ENCODE measurements around the gene TMEM245.
"Not testable (repeated sequence)": the region's sequence is repeated elsewhere in the genome, so short reads cannot be mapped to it uniquely, and the experiment has no call there.

TMEM245 gene

DNA sequence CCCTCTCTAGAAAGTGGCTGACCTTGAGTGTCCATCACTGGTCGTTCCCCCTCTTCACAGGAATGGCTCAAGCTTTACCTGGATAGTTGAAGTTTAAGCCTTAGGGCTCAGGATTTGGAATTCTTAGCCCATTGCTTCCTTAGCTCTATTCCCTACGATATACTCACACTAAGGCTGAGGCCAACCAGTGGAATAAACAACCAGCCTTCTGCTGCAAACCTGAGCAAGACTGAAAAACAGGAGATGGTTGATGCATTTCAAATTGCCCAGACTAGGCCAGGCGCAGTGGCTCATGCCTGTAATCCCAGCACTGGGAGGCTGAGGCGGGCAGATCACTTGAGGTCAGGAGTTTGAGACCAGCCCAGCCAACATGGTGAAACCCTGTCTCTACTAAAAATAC lies 6.9 kb upstream of the TMEM245 start:
- not testable (repeated sequence) for H3K23ac ChIP-seq (ENCODE audit: low read length in 2 of 2); H3K14ac ChIP-seq (ENCODE audit: low read length in 2 of 2); H3K18ac ChIP-seq (ENCODE audit: low read depth in 1 of 2, low read length in 2 of 2); H3K4ac ChIP-seq (ENCODE audit: low read depth in 1 of 2, low read length in 2 of 2); H2BK15ac ChIP-seq (ENCODE audit: low read depth, poor library complexity, severe bottlenecking); H2BK120ac ChIP-seq (ENCODE audit: low read depth, low read length); H3K4me2 ChIP-seq (ENCODE audit: low read length, poor library complexity, severe bottlenecking); H2BK12ac ChIP-seq (ENCODE audit: low read length in 2 of 2); DNase-seq; H3K9ac ChIP-seq (ENCODE audit: low read length); H2AFZ ChIP-seq (ENCODE audit: low read depth, low read length); H4K91ac ChIP-seq (ENCODE audit: low read length); H2AK5ac ChIP-seq (ENCODE audit: low read length, severe bottlenecking); H3K36me3 ChIP-seq (ENCODE audit: control insufficient read depth in 1 of 2, insufficient read depth in 2 of 2, low read depth in 1 of 2, low read length in 2 of 2); H3K27ac ChIP-seq (ENCODE audit: low read length, poor library complexity, severe bottlenecking); H4K8ac ChIP-seq (ENCODE audit: low read length); H3K4me3 ChIP-seq (ENCODE audit: insufficient read depth in 1 of 2, low read depth in 1 of 2, low read length in 2 of 2); H3K9me3 ChIP-seq (ENCODE audit: control insufficient read depth, low read length); H3K27me3 ChIP-seq (ENCODE audit: control insufficient read depth in 1 of 2, insufficient read depth in 1 of 2, low read length in 2 of 2); H2BK5ac ChIP-seq (ENCODE audit: low read depth, low read length, poor library complexity, severe bottlenecking); H3K4me1 ChIP-seq (ENCODE audit: control insufficient read depth, insufficient read depth, low read depth, low read length); H3K79me1 ChIP-seq (replicated peaks; ENCODE audit: low read length, poor library complexity, severe bottlenecking)
- 87% methylated on average over 4 of the region's 4 CpGs for WGBS

DNA sequence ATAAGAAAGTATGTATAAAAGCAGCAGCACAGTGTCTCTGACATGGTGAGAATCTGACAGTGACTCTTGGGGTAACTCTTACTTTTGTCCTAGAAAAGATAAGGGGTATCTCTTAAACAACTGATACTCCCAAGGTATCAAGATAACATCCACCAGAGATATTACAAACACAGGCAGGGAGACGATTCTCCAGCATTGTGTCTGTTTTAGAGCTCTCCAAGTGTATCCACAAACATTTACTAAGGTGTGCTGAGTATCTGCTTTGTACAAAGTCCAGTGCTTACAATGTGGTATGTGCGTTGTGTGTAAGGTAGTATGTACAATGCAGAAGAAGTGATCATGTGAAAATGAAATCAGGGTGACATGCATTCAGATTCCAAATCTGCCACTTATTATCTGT lies 4.4 kb upstream of the TMEM245 start:
- 100% methylated on average over 1 of the region's 2 CpGs for WGBS

DNA sequence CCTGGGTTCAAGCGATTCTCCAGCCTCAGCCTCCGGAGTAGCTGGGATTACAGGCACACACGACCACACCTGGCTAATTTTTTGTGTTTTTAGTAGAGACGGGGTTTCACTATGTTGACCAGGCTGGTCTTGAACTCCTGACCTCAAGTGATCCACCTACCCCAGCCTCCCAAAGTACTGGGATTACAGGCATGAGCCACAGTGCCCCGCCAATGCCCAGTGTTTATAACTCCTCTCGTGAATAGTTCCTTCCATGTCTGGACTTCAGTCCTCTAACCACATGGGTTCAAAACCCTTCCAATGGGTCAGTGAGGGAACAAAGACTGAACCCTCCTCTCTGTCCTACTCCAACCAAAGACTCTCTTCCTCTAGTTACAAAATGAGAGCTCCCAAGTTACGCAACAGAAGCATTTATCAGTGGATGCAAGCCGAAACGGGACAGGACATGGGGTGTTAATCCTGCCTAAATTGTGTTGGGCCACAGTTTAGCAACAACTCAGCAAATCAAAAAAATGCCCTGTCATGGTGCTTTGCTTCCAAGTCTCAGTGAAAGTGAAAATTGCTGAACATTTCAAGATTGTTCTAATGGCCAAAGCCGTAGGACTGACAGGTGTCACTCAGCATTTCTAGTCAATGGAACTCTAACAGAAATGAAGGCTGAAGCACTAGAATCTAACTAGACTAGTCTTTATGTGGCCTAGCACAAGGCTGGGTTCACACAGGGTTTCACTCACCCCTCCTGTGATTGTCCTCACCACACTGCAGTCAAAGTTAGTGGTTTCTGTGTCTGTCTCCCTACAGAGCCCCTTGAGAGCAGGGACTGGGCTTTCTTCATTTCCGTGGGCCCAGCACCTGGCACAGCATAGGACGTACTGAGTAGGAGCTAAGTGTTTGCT lies 3.2 kb upstream of the TMEM245 start:
- H3K4me2 ChIP-seq (ENCODE audit: low read length, poor library complexity, severe bottlenecking): no peak overlapping the region
- H3K27ac ChIP-seq (ENCODE audit: low read length, poor library complexity, severe bottlenecking): no peak overlapping the region
- no peak overlapping the region for H4K8ac ChIP-seq (ENCODE audit: low read length)
- DNase-seq: no peak
- no peaks in the 10 kb centered on the region for H3K36me3 ChIP-seq (ENCODE audit: control insufficient read depth in 1 of 2, insufficient read depth in 2 of 2, low read depth in 1 of 2, low read length in 2 of 2)
- no peaks in the 10 kb centered on the region for H3K79me1 ChIP-seq (replicated peaks; ENCODE audit: low read length, poor library complexity, severe bottlenecking)
- no peak overlapping the region for H2BK120ac ChIP-seq (ENCODE audit: low read depth, low read length)
- no peak overlapping the region for H3K4ac ChIP-seq (ENCODE audit: low read depth in 1 of 2, low read length in 2 of 2)
- no peak overlapping the region for H3K14ac ChIP-seq (ENCODE audit: low read length in 2 of 2)
- H2BK5ac ChIP-seq (ENCODE audit: low read depth, low read length, poor library complexity, severe bottlenecking): no peak overlapping the region
- no peak overlapping the region for H4K91ac ChIP-seq (ENCODE audit: low read length)
- H3K23ac ChIP-seq (ENCODE audit: low read length in 2 of 2): no peak overlapping the region
- WGBS: 87% methylated on average over 12 of the region's 12 CpGs
- no peak overlapping the region for H2AFZ ChIP-seq (ENCODE audit: low read depth, low read length)
- H2BK15ac ChIP-seq (ENCODE audit: low read depth, poor library complexity, severe bottlenecking): no peak overlapping the region
- H2BK12ac ChIP-seq (ENCODE audit: low read length in 2 of 2): no peak overlapping the region
- H3K18ac ChIP-seq (ENCODE audit: low read depth in 1 of 2, low read length in 2 of 2): no peak overlapping the region
- no peaks in the 10 kb centered on the region for H3K27me3 ChIP-seq (ENCODE audit: control insufficient read depth in 1 of 2, insufficient read depth in 1 of 2, low read length in 2 of 2)
- H3K9ac ChIP-seq (ENCODE audit: low read length): no peak overlapping the region
- no peaks in the 10 kb centered on the region for H3K9me3 ChIP-seq (ENCODE audit: control insufficient read depth, low read length)
- H2AK5ac ChIP-seq (ENCODE audit: low read length, severe bottlenecking): no peak overlapping the region
- peaks cover 2% of the 10 kb centered on the region for H3K4me1 ChIP-seq (ENCODE audit: control insufficient read depth, insufficient read depth, low read depth, low read length)
- H3K4me3 ChIP-seq (ENCODE audit: insufficient read depth in 1 of 2, low read depth in 1 of 2, low read length in 2 of 2): no peak overlapping the region

More for the DNA sequence above, 4.4 kb upstream of the TMEM245 start:
- Histone ChIP-seq H4K8ac (ENCODE audit: low read length) (no peak overlapping the region), H3K36me3 (ENCODE audit: control insufficient read depth in 1 of 2, insufficient read depth in 2 of 2, low read depth in 1 of 2, low read length in 2 of 2) (no peaks in the 10 kb centered on the region), H3K18ac (ENCODE audit: low read depth in 1 of 2, low read length in 2 of 2) (no peak overlapping the region), H2BK15ac (ENCODE audit: low read depth, poor library complexity, severe bottlenecking) (no peak overlapping the region), H2AFZ (ENCODE audit: low read depth, low read length) (no peak overlapping the region), H3K79me1 (replicated peaks; ENCODE audit: low read length, poor library complexity, severe bottlenecking) (no peaks in the 10 kb centered on the region), H3K23ac (ENCODE audit: low read length in 2 of 2) (no peak overlapping the region), H2BK120ac (ENCODE audit: low read depth, low read length) (no peak overlapping the region), H3K9ac (ENCODE audit: low read length) (no peak overlapping the region), H3K9me3 (ENCODE audit: control insufficient read depth, low read length) (no peaks in the 10 kb centered on the region), H2AK5ac (ENCODE audit: low read length, severe bottlenecking) (no peak overlapping the region), H2BK5ac (ENCODE audit: low read depth, low read length, poor library complexity, severe bottlenecking) (no peak overlapping the region), H3K14ac (ENCODE audit: low read length in 2 of 2) (no peak overlapping the region), H3K27ac (ENCODE audit: low read length, poor library complexity, severe bottlenecking) (no peak overlapping the region), H3K4ac (ENCODE audit: low read depth in 1 of 2, low read length in 2 of 2) (no peak overlapping the region), H4K91ac (ENCODE audit: low read length) (no peak overlapping the region), H3K4me1 (ENCODE audit: control insufficient read depth, insufficient read depth, low read depth, low read length) (no peaks in the 10 kb centered on the region), H3K4me2 (ENCODE audit: low read length, poor library complexity, severe bottlenecking) (no peak overlapping the region), H3K4me3 (ENCODE audit: insufficient read depth in 1 of 2, low read depth in 1 of 2, low read length in 2 of 2) (no peak overlapping the region), H2BK12ac (ENCODE audit: low read length in 2 of 2) (no peak overlapping the region), H3K27me3 (ENCODE audit: control insufficient read depth in 1 of 2, insufficient read depth in 1 of 2, low read length in 2 of 2) (no peaks in the 10 kb centered on the region)
- DNase-seq: no peak

DNA sequence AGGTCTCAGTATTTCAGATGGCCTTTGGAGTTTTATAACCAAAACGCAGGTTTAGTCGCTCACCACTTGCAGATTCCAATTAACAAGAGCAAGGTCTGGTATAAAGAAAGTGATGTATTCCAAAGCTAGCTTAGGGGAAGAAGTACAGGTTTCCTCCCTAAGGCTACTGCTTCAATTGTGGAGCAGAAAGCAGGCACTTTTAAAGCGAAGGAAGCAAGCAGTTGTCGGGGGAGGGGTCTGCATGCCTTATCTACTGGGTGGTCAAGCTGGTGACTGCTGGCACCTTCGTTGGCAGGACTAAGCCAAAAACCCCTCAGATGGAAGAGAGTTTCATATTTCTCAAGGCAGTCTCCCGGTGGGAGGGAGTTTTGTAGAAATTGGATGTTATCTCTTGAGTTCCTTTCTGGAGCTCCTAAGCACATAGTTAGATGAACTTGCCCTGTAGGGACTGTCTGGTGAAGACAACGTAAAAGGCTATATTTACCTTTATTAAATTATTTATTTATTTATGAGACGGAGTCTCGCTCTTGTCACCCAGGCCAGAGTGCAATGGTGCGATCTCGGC lies 1.6 kb upstream of the TMEM245 start:
- Histone ChIP-seq H3K79me1 (replicated peaks; ENCODE audit: low read length, poor library complexity, severe bottlenecking) (no peaks in the 10 kb centered on the region), H3K9me3 (ENCODE audit: control insufficient read depth, low read length) (no peaks in the 10 kb centered on the region)
- 86% methylated on average over 10 of the region's 11 CpGs for WGBS

More for the DNA sequence above, 1.6 kb upstream of the TMEM245 start:
- Histone ChIP-seq H3K4me3 (ENCODE audit: insufficient read depth in 1 of 2, low read depth in 1 of 2, low read length in 2 of 2) (no peak overlapping the region), H2BK5ac (ENCODE audit: low read depth, low read length, poor library complexity, severe bottlenecking) (no peak overlapping the region), H3K23ac (ENCODE audit: low read length in 2 of 2) (no peak overlapping the region), H3K4me1 (ENCODE audit: control insufficient read depth, insufficient read depth, low read depth, low read length) (peaks cover 2% of the 10 kb centered on the region), H3K27ac (ENCODE audit: low read length, poor library complexity, severe bottlenecking) (no peak overlapping the region), H3K18ac (ENCODE audit: low read depth in 1 of 2, low read length in 2 of 2) (no peak overlapping the region), H3K4me2 (ENCODE audit: low read length, poor library complexity, severe bottlenecking) (no peak overlapping the region), H2AK5ac (ENCODE audit: low read length, severe bottlenecking) (no peak overlapping the region), H2AFZ (ENCODE audit: low read depth, low read length) (no peak overlapping the region), H4K91ac (ENCODE audit: low read length) (no peak overlapping the region), H3K27me3 (ENCODE audit: control insufficient read depth in 1 of 2, insufficient read depth in 1 of 2, low read length in 2 of 2) (no peaks in the 10 kb centered on the region), H3K9ac (ENCODE audit: low read length) (no peak overlapping the region), H2BK15ac (ENCODE audit: low read depth, poor library complexity, severe bottlenecking) (no peak overlapping the region), H3K14ac (ENCODE audit: low read length in 2 of 2) (no peak overlapping the region), H3K4ac (ENCODE audit: low read depth in 1 of 2, low read length in 2 of 2) (no peak overlapping the region), H2BK12ac (ENCODE audit: low read length in 2 of 2) (no peak overlapping the region), H2BK120ac (ENCODE audit: low read depth, low read length) (no peak overlapping the region), H4K8ac (ENCODE audit: low read length) (no peak overlapping the region), H3K36me3 (ENCODE audit: control insufficient read depth in 1 of 2, insufficient read depth in 2 of 2, low read depth in 1 of 2, low read length in 2 of 2) (no peaks in the 10 kb centered on the region)
- no peak for DNase-seq

Data from mesenchymal stem cell (in vitro differentiated cells and primary cell).